HUDEP-2 (cell line): ENCODE data around the gene ALX4.
A peak's percentile ranks its signal among the peaks of the same experiment; 100 is the strongest.

Experiments used
- DNase-seq, 76 experiments: peaks; one replicate each; lab custom pipeline; 2025; ENCODE audit not compliant: unreplicated experiment in 76 of 76; lab: John Stamatoyannopoulos, UW

The ALX4 gene

GRCh38 chr11:44269369-44270351, 40.3 kb downstream of the ALX4 start:
- peak in 64 of 76 experiments; percentile 2 to 73 (median 43) for DNase-seq

DNA sequence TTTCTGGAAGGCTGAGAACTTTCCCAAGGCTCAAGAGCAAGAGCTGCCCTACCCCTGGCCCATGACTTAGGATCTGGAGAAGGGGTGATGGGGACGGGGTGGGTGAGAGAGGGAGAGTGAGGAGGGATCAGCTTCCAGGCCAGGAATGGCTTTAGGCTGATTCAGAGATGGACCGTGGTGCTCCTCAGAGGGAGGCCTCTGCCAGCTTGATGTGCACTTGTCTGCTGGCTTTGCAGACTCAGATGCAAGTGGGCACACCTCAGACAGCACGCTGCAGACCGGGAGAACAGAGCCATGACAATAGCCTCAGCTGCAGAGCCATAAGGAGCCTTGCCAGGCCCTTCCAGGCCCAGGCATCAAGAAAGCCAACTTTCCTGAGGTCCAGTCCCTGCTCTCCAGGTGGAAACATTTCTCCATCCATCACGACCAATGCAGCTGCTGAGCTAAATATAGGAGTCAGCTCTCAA, 41.3 kb downstream of the ALX4 start:
- no peak for DNase-seq

- no peak for DNase-seq
Measured at GRCh38 chr11:44267750-44268613, 42.0 kb downstream of the ALX4 start.

- no peak for DNase-seq
Measured at GRCh38 chr11:44267006-44267749, 42.8 kb downstream of the ALX4 start.

DNA sequence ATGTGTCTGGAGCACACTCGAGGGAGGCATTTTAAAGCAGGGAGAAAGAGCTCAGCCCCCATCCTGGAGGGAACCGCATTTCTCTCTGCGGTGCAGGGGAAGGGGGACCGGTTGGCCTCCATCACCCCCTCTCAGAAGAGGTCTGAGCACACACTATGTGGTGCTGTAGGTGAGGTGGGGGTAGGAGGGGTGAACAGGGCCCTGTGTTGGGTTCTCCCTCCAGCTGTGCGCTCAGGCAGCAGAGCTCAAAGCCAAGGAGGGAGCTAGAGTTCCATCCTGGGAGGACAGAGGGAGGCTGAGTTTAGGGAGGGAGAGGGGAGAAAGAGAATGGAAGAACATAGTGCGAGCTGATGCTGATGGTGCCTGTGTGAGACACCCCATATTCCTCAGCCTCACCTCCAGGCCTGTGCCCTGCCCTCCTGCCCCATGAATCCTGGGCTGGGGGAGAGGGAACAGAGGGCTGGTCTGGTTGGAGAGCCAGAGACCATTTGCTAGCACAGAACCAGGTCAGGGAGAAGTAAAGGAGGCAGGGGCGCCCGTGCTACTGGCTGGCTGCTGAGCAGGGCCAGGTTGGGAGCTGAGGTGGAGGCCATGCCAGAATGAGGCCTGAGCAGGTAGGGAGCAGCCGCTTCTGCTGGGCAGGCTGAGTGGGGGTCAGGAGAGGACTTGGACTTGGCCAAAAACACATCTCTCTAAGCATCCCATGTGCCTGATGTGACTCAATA, 43.7 kb downstream of the ALX4 start:
- DNase-seq: no peak

DNA sequence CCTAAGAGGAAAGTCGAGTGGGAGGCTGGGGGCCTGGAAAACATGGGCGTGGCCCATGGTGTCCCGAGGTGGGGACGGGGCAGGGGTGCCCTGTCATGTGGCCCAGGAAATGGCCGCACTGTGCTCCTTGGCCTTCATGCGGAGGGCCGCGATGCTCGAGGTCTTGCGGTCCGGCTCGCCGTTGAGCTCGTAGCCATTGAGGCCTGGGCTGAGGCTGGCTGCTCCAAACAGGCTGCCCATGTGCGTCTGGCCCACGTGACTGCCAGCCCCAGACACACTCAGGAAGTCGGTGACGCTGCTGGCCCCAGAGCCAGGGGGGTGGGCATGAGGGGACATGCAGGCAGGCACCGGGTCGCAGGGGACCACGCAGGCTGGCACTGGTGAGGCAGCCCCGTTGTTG, 45.2 kb downstream of the ALX4 start:
- DNase-seq: no peak

DNA sequence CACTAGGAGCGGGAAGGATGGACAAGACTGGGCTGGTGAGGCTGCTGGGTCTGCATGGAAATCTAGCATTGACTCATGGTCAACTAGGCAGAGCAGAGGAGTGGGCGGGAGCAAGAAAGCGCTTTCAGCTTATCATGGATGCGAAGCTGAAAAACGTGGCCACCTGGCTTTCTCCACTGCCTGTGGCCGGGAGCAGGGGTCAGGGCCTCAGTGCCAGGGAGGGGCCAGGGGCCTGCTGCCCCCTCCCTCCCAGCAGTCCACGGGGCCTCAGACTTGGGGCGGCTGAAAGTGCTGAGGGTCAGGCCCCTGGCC, 45.5 kb downstream of the ALX4 start:
- no peak for DNase-seq

DNA sequence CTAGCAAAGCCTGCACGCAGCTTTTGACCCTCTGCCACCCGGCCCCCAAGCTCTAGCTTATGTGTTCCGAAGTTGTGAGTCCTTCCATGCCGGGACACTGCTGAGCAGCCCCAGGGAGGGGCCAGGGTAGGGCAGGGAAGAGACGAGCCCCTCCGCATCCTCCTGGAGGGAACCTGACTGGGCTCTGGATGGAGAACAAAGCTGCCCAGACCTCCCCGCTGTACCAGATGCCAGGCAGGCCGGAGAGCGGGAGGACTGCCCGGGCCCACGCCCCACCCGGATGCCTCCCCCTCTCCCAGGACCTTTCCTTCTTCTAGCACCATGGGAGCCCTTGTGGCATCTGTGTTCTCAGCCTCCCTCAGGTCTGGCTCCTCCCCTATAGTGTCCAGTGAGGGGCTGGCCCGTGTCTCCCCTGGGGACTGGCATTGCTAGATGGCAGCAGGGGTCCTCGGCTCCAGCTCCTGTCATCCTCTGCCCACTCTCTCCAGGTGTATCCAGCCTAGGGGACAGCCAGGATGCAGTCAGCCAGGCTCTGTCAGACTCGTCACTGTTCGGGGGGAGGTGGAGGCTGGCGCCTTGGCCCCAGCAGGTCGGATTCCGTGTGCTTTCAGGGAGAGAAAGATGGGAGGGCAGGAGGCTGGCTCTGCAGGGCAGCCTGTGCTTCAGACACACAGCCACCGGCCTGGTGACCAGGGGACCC, 46.1 kb downstream of the ALX4 start:
- no peak for DNase-seq

DNA sequence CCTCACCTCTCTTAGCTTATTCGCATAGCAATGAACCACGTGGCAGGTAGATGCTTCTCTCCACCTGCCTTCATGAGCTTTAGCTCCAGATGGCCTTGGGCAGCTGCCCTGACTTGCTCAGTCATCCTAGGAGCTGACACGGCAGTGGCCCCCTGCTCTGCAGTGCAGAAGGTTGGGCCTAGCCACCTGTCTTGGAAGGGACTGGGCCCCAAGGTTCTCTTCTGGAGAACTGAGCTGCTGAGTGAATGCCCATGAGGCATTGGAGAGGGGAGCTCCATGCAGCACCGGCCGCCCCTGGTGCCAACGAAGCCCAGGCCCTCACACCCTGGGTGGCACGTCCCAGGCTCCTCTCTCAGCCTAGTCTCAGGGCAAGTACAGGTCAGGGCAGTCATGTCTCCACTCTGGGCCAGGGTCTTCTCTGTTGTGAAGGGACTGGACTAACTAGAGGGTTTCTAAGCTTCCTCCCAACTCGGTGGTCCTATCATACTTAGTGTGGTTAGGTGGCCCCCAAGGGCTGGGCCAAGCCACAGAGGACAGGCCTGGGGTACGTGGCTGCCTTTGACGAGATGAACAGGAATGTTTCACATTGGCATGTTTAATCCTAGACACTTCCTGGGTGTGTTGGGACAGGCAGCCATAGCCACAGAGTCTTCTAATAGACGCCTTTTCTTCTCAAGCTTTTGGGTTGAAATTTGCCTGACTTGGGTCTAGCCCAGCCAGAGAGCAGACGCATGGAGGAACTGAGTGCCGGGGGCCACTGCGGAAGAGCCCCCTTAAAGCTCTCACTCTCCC, 47.9 kb downstream of the ALX4 start:
- no peak for DNase-seq

GRCh38 chr11:44260081-44260480, 49.9 kb downstream of the ALX4 start:
- no peak for DNase-seq

- no peak for DNase-seq
Measured at GRCh38 chr11:44258839-44259420, 51.0 kb downstream of the ALX4 start.

GRCh38 chr11:44258190-44258489, 51.8 kb downstream of the ALX4 start:
- DNase-seq: no peak

DNA sequence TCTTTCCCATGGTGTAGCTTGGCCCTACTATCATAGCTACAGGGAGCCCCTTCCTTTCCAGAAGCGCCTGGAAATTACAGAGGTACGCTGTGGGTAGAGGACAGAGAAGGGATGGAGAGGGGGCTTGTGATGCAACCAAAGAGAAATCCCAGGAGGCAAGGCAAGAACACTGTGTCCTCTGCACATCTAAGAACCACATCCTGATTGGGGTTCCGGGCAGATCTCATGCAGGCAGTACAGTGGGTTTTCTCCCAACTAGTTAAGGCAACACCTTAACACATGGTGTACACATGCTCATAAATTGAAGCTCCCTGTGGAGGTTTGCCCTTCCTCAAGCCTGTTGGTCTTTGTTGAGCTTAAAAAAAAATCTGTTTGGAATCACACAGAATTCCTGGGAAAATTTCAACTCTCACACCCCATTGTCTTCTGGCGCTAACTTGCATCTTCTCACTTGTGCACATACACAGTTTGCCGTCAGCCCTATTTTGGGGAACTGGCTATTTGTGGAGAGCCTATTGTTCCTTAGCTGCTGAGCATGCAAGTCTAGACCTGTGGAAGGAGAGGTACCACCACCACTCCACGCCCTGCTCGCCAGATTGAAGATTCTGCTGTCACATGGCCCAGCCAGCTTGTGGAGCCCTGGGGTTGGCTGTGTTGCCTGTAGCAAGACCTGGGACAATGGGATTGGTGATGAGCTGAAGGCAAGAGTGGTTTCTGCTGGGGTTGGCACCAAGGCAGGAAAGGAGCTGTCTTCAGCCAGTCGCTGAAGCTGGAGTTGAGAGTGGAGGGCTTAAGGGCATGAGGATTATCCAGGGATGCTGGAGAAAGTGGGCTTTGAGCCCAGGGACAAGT, 52.4 kb downstream of the ALX4 start:
- DNase-seq: no peak

DNA sequence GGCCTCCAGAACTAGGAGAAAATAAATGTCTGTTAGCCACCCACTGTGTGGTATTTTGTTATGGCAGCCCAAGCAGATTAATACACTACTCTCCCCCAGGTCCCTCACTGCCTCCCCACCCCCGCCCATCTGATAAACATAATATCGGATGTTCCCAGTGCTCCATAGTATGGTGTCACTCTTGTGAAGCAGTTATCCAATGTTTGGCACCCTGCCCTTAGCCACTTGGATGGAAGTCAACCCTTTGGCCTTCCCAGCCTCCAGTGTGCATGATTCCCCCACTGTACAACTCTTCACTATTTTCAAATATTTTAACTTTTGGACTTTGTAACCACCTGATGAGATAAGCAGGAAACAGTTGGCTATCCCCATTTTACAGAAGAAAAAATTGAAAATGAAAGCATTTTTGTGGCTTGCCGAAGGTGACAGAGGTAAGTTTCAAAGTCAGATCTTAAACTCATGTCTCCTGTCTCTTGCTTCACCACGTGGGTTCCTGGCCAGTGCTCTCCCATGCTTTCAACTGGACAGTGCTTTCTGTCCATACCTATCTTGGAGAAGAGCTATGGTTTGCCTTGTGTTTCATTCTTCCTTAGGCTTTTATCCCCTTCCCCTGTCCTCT, 53.2 kb downstream of the ALX4 start:
- DNase-seq: peak in 1 of 76 experiments; percentile 5

GRCh38 chr11:44255406-44256071, 54.4 kb downstream of the ALX4 start:
- no peak for DNase-seq

DNA sequence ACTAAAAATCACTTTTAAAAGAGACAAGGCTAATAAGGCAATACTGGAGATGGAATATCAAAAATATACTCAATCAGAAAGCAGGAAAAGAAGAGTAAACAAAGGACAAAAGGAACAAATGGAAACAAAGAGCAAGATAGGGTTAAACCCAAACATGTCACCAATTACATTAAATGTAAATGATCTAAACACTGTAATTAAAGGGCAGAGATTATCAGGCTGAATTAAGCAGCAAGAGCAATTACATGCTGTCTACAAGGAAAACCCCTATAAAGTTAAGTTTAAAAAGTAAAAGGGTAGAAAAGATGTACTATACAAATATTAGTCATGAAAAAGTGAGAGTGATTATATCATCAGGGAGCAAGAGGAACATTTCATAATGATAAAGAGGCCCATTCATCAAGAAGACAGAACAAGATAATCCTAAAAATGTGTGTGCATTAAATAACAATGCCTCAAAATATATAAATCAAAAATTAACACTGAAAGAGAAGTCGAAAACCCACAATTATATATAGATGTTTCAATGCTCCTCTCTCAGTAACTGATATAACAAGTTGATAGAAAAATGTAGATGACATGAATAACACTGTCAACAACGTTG, 56.8 kb downstream of the ALX4 start:
- DNase-seq: no peak
